Endothelial cell of umbilical vein (primary cell): ENCODE data around the gene MEGF11. TPM values are rescaled to one million over a fixed set of nuclear protein-coding genes. Genes with fewer than 3 reads are reported as not detected.

Source experiments
- BruUV-seq: library from RNA; stranded (reverse); fragments of 400-500 nt; replicated peaks from 2 replicates; lab custom pipeline; 2021; lab: Mats Ljungman, UMichigan
- CTCF ChIA-PET: fragments of 300-600, 350-600 bp; sonication (Branson Sonifier 250); formaldehyde crosslinking; loops from one replicate; lab custom pipeline; 2021; ENCODE audit warnings: antibody characterized with exemption, inconsistent platforms; lab: Charles Lee
- POLR2A ChIA-PET: fragments of 300-600, 350-600 bp; sonication (Branson Sonifier 250); formaldehyde crosslinking; loops from one replicate; lab custom pipeline; 2021; ENCODE audit warnings: antibody characterized with exemption, inconsistent platforms; lab: Charles Lee
- DNase-seq: peaks from one replicate; pipeline ENCODE4 v3.0.0-alpha.2; 2011; ENCODE audit warnings: low read depth, low spot score
- FAIRE-seq: peaks from 2 replicates; lab custom pipeline; 2011; peaks lifted over from hg19 to GRCh38; lab: Jason Lieb, UNC
- H2AFZ ChIP-seq: 2 replicates; pipeline ENCODE4 v1.6.0; 2012; ENCODE audit warnings: low read depth, low read length, control low read depth, inconsistent platforms
- H3K27ac ChIP-seq: 2 replicates; pipeline ENCODE4 v1.5.1; 2011; ENCODE audit warnings: low read depth, mild to moderate bottlenecking, control low read depth, low read length, moderate library complexity; ENCODE audit not compliant: insufficient read depth
- H3K27me3 ChIP-seq, 2 experiments: 2 replicates each; pipeline versions ENCODE4 v1.6.0 to v1.6.1; 2011; ENCODE audit warnings: low read length in 2 of 2, mixed read lengths in 1 of 2; ENCODE audit not compliant: control insufficient read depth in 2 of 2, insufficient read depth in 2 of 2
- H3K36me3 ChIP-seq, 2 experiments: 2 replicates in 1 of 2; 3 replicates in 1 of 2; pipeline ENCODE4 v1.5.1; 2011; ENCODE audit warnings: low read length in 2 of 2, mild to moderate bottlenecking in 1 of 2, moderate library complexity in 1 of 2; ENCODE audit not compliant: control insufficient read depth in 2 of 2, insufficient read depth in 2 of 2; ENCODE audit errors: extremely low read depth in 1 of 2
- H3K4me1 ChIP-seq: 3 replicates; pipeline ENCODE4 v1.5.1; 2011; ENCODE audit warnings: mild to moderate bottlenecking, low read length; ENCODE audit not compliant: control insufficient read depth, insufficient read depth; ENCODE audit errors: extremely low read depth
- H3K4me2 ChIP-seq: 2 replicates; pipeline ENCODE4 v1.6.1; 2011; ENCODE audit warnings: low read length, control low read depth, mixed read lengths; ENCODE audit not compliant: insufficient read depth
- H3K4me3 ChIP-seq, 3 experiments: fragments of 200-600 bp in 1 of 3; sonication (generic), shearing (Covaris generic) in 1 of 3; replicated peaks in 1 of 3; 2 replicates each; pipeline ENCODE4 v1.5.1; 2011 to 2016; ENCODE audit warnings: control low read depth in 3 of 3, low read length in 3 of 3, mild to moderate bottlenecking in 2 of 3, inconsistent platforms in 1 of 3, low read depth in 1 of 3, moderate library complexity in 1 of 3; ENCODE audit not compliant: insufficient read depth in 1 of 3
- H3K79me2 ChIP-seq: 2 replicates; pipeline ENCODE4 v1.6.0; 2012; ENCODE audit warnings: low read length, inconsistent platforms; ENCODE audit not compliant: control insufficient read depth, insufficient read depth
- H3K9ac ChIP-seq: replicated peaks from 2 replicates; pipeline ENCODE3; 2011; ENCODE audit warnings: low read length, control low read depth; ENCODE audit not compliant: insufficient read depth; ENCODE audit errors: extremely low read depth
- H3K9me1 ChIP-seq: replicated peaks from 3 replicates; pipeline ENCODE4 v1.6.0; 2011; ENCODE audit warnings: mild to moderate bottlenecking, low read length; ENCODE audit not compliant: control insufficient read depth, insufficient read depth; ENCODE audit errors: extremely low read depth
- H3K9me3 ChIP-seq: replicated peaks from 2 replicates; pipeline ENCODE4 v1.5.1; 2012; ENCODE audit warnings: low read length, inconsistent platforms; ENCODE audit not compliant: control insufficient read depth, insufficient read depth
- H4K20me1 ChIP-seq: replicated peaks from 2 replicates; pipeline ENCODE3; 2011; ENCODE audit warnings: mild to moderate bottlenecking, low read length; ENCODE audit not compliant: control insufficient read depth, insufficient read depth; ENCODE audit errors: extremely low read depth
- EZH2 ChIP-seq: IDR thresholded peaks from 2 replicates; pipeline ENCODE4 v1.6.1; 2012; ENCODE audit warnings: borderline replicate concordance, low read depth, mild to moderate bottlenecking, moderate library complexity, low read length, inconsistent platforms; ENCODE audit not compliant: severe bottlenecking
- FOS ChIP-seq: IDR thresholded peaks from 2 replicates; pipeline ENCODE4 v1.6.1; 2011; ENCODE audit warnings: mild to moderate bottlenecking, low read length, moderate library complexity, borderline replicate concordance; ENCODE audit not compliant: insufficient read depth
- GATA2 ChIP-seq: IDR thresholded peaks from 2 replicates; pipeline ENCODE4 v1.7.0; 2011; ENCODE audit warnings: low read depth, mild to moderate bottlenecking, moderate library complexity, mixed read lengths, low read length; ENCODE audit not compliant: insufficient read length, insufficient read depth
- JUN ChIP-seq: IDR thresholded peaks from 2 replicates; pipeline ENCODE4 v1.6.1; 2011; ENCODE audit warnings: borderline replicate concordance, low read depth; ENCODE audit not compliant: insufficient read length, insufficient read depth
- MYC ChIP-seq: IDR thresholded peaks from one replicate; pipeline ENCODE4 v1.6.1; 2011; ENCODE audit warnings: mild to moderate bottlenecking, low read depth, low read length
- POLR2A ChIP-seq: IDR thresholded peaks from 2 replicates; pipeline ENCODE4 v1.6.1; 2012; ENCODE audit warnings: low read depth, mild to moderate bottlenecking, control low read depth, low read length
- POLR2AphosphoS5 ChIP-seq: IDR thresholded peaks from 2 replicates; pipeline ENCODE4 v1.6.1; 2012; ENCODE audit warnings: low read depth, mild to moderate bottlenecking, control low read depth, low read length, moderate library complexity; ENCODE audit not compliant: insufficient read depth
- dilution Hi-C: fragments of 300-500 bp; cut with MboI; formaldehyde crosslinking; loops from one replicate; pipeline ENCODE4 v1.15.0; 2019; ENCODE audit warnings: low sequenced_read_pairs; ENCODE audit not compliant: extremely low pct_ligation_motif_present
- intact Hi-C: fragments of 100-400 bp; cut with micrococcal nuclease; formaldehyde crosslinking; loops from one replicate; pipeline ENCODE4 v1.10.0; 2022
- polyA plus RNA-seq, 4 experiments: library from polyadenylated mRNA; depleted of rRNA in 3 of 4; stranded (reverse) in 3 of 4; unstranded in 1 of 4; fragments of >200 nt; gene quantifications; 2 replicates each; pipeline versions ENCODE4 v1.2.1 to v1.2.3, GENCODE V29; 2011 to 2012; ENCODE audit warnings: missing spikeins in 1 of 4
- total RNA-seq: library from RNA; stranded (reverse); gene quantifications from 2 replicates; pipeline ENCODE4 v1.2.3, GENCODE V29; 2021
- TF ChIP-seq, protein P1 (sequence below): IDR thresholded peaks from 2 replicates; pipeline ENCODE4 v1.6.1; 2011; ENCODE audit not compliant: insufficient read depth, insufficient read length
- TF ChIP-seq, protein P2 (sequence below), 2 donors: IDR thresholded peaks; 1 replicate in 1 of 2; 2 replicates in 1 of 2; pipeline ENCODE4 v1.5.1; 2011; ENCODE audit warnings: low read length in 2 of 2, mild to moderate bottlenecking in 2 of 2, moderate library complexity in 2 of 2, control low read depth in 1 of 2, inconsistent platforms in 1 of 2, low read depth in 1 of 2; ENCODE audit not compliant: insufficient read depth in 1 of 2; ENCODE audit errors: extremely low read depth in 1 of 2

MEGF11 gene
- total and polyA plus RNA-seq, 2 donors (not counting 3 experiments of a cell fraction or from before 2014, with no cell fraction given), result not detected

DNA sequence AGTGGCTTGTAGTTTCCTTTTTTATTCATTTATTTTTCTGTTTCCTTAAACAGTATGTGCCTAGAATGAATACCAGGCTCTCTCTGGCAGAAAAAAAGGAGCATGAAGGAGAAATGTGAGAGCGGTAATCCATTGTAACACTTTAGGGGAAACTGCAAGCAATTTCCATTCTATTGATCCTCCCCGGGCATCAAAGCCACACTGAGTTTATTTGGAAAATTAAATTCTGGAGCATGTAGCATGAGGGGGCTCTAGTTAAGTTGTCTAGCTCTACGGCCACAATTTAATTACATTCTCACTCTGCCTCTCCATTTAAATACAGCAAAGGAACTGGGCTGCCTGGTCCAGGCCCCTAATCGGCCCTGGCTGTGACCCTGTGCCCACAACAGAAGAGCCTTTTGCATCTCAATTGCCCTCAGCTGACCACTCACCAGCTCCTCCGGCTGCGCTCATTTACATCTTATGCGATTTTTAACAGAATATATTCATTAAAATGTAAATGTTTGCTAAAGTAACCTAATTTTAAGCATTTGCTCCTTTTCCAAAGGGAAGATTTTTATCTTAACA, 72.9 kb downstream of the MEGF11 start:
- Histone ChIP-seq H3K4me3 (no peak overlapping the region), H3K36me3 (no peaks in the 10 kb centered on the region), H3K27ac (no peak overlapping the region), H2AFZ (no peak overlapping the region), H3K9ac (no peak overlapping the region), H3K9me1 (no peaks in the 10 kb centered on the region), H4K20me1 (no peaks in the 10 kb centered on the region), H3K4me2 (no peak overlapping the region), H3K9me3 (no peaks in the 10 kb centered on the region), H3K79me2 (no peaks in the 10 kb centered on the region), H3K4me1 (no peaks in the 10 kb centered on the region), H3K27me3 (peaks cover 23 to 42% of the 10 kb centered on the region in 2 experiments)
- dilution Hi-C loops (no loop called here), intact Hi-C loops (no loop called here)
- FAIRE-seq (no peak), DNase-seq (no peak)
- TF ChIP-seq JUN (no peak), GATA2 (no peak), EZH2 (no peak), FOS (no peak), POLR2AphosphoS5 (no peak), POLR2A (no peak), MYC (no peak)
- TF ChIP-seq, protein P1, sequence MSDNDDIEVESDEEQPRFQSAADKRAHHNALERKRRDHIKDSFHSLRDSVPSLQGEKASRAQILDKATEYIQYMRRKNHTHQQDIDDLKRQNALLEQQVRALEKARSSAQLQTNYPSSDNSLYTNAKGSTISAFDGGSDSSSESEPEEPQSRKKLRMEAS, result no peak
- TF ChIP-seq, protein P2, sequence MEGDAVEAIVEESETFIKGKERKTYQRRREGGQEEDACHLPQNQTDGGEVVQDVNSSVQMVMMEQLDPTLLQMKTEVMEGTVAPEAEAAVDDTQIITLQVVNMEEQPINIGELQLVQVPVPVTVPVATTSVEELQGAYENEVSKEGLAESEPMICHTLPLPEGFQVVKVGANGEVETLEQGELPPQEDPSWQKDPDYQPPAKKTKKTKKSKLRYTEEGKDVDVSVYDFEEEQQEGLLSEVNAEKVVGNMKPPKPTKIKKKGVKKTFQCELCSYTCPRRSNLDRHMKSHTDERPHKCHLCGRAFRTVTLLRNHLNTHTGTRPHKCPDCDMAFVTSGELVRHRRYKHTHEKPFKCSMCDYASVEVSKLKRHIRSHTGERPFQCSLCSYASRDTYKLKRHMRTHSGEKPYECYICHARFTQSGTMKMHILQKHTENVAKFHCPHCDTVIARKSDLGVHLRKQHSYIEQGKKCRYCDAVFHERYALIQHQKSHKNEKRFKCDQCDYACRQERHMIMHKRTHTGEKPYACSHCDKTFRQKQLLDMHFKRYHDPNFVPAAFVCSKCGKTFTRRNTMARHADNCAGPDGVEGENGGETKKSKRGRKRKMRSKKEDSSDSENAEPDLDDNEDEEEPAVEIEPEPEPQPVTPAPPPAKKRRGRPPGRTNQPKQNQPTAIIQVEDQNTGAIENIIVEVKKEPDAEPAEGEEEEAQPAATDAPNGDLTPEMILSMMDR (IDR thresholded peaks at IDR 0.05; ENCODE audit: extremely low read depth in 1 of 2, insufficient read depth in 1 of 2, low read depth in 1 of 2, low read length in 2 of 2), result no peak
- ChIA-PET CTCF (no interaction called here), POLR2A (no interaction called here)
- no TSS peak for BruUV-seq
